ENCODE measurements around the gene OVCH1. TPM values are rescaled to one million over a fixed set of nuclear protein-coding genes. Genes with fewer than 3 reads are reported as not detected.

The OVCH1 gene
- total RNA-seq, 1 donor from 2014 or later, result not detected

GRCh38 chr12:29430716-29431044, 66.8 kb downstream of the OVCH1 start:
- no peak for DNase-seq (ENCODE audit: low read depth)
- Histone ChIP-seq H3K36me3 (ENCODE audit: control insufficient read depth, insufficient read depth, low read length) (no peaks in the 10 kb centered on the region), H3K4me3 (ENCODE audit: low read depth, low read length) (no peak overlapping the region), H3K27me3 (ENCODE audit: control insufficient read depth, insufficient read depth, low read length) (no peaks in the 10 kb centered on the region)
- TF ChIP-seq, protein P1, sequence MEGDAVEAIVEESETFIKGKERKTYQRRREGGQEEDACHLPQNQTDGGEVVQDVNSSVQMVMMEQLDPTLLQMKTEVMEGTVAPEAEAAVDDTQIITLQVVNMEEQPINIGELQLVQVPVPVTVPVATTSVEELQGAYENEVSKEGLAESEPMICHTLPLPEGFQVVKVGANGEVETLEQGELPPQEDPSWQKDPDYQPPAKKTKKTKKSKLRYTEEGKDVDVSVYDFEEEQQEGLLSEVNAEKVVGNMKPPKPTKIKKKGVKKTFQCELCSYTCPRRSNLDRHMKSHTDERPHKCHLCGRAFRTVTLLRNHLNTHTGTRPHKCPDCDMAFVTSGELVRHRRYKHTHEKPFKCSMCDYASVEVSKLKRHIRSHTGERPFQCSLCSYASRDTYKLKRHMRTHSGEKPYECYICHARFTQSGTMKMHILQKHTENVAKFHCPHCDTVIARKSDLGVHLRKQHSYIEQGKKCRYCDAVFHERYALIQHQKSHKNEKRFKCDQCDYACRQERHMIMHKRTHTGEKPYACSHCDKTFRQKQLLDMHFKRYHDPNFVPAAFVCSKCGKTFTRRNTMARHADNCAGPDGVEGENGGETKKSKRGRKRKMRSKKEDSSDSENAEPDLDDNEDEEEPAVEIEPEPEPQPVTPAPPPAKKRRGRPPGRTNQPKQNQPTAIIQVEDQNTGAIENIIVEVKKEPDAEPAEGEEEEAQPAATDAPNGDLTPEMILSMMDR (IDR thresholded peaks at IDR 0.05; ENCODE audit: insufficient read depth, low read length, poor library complexity, severe bottlenecking), result no peak

GRCh38 chr12:29429999-29430715, 67.3 kb downstream of the OVCH1 start:
- Histone ChIP-seq H3K27me3 (ENCODE audit: control insufficient read depth, insufficient read depth, low read length) (no peaks in the 10 kb centered on the region), H3K4me3 (ENCODE audit: low read depth, low read length) (no peak overlapping the region), H3K36me3 (ENCODE audit: control insufficient read depth, insufficient read depth, low read length) (no peaks in the 10 kb centered on the region)
- TF ChIP-seq, protein P1 (IDR thresholded peaks at IDR 0.05; ENCODE audit: insufficient read depth, low read length, poor library complexity, severe bottlenecking), result no peak
- DNase-seq (ENCODE audit: low read depth), result no peak

GRCh38 chr12:29428633-29429032, 68.9 kb downstream of the OVCH1 start:
- Histone ChIP-seq H3K27me3 (ENCODE audit: control insufficient read depth, insufficient read depth, low read length) (no peaks in the 10 kb centered on the region), H3K36me3 (ENCODE audit: control insufficient read depth, insufficient read depth, low read length) (no peaks in the 10 kb centered on the region), H3K4me3 (ENCODE audit: low read depth, low read length) (no peak overlapping the region)
- TF ChIP-seq, protein P1 (IDR thresholded peaks at IDR 0.05; ENCODE audit: insufficient read depth, low read length, poor library complexity, severe bottlenecking), result no peak
- peak; percentile 77 for DNase-seq (ENCODE audit: low read depth)

GRCh38 chr12:29427964-29428363, 69.5 kb downstream of the OVCH1 start:
- H3K4me3 ChIP-seq (ENCODE audit: low read depth, low read length), result no peak overlapping the region
- DNase-seq (ENCODE audit: low read depth), result no peak
- no peaks in the 10 kb centered on the region for H3K36me3 ChIP-seq (ENCODE audit: control insufficient read depth, insufficient read depth, low read length)
- TF ChIP-seq, protein P1 (IDR thresholded peaks at IDR 0.05; ENCODE audit: insufficient read depth, low read length, poor library complexity, severe bottlenecking), result no peak
- H3K27me3 ChIP-seq (ENCODE audit: control insufficient read depth, insufficient read depth, low read length), result no peaks in the 10 kb centered on the region

DNA sequence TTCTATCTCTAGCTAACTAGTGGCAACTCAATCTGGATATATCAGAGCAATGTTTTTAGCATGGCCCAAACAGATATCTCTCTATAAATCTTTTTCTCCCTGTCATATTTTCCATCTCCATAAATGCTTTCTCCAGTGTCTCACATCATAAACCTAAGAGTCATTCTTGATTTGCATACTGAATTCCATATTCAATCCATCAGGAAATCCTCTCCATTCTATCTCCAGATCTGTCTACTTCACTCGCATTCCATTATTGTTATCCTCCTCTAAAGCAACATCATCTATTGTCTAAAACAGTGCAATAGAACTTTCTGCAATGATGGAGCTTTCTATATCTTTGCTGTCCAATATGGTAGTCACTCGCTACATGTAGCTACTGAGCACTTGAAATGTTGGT, 71.0 kb downstream of the OVCH1 start:
- TF ChIP-seq, protein P1 (IDR thresholded peaks at IDR 0.05; ENCODE audit: insufficient read depth, low read length, poor library complexity, severe bottlenecking), result no peak
- DNase-seq (ENCODE audit: low read depth), result no peak
- no peaks in the 10 kb centered on the region for H3K36me3 ChIP-seq (ENCODE audit: control insufficient read depth, insufficient read depth, low read length)
- no peak overlapping the region for H3K4me3 ChIP-seq (ENCODE audit: low read depth, low read length)
- no peaks in the 10 kb centered on the region for H3K27me3 ChIP-seq (ENCODE audit: control insufficient read depth, insufficient read depth, low read length)

GRCh38 chr12:29425722-29426121, 71.8 kb downstream of the OVCH1 start:
- no peak for DNase-seq (ENCODE audit: low read depth)
- TF ChIP-seq, protein P1 (IDR thresholded peaks at IDR 0.05; ENCODE audit: insufficient read depth, low read length, poor library complexity, severe bottlenecking), result no peak
- Histone ChIP-seq H3K4me3 (ENCODE audit: low read depth, low read length) (no peak overlapping the region), H3K36me3 (ENCODE audit: control insufficient read depth, insufficient read depth, low read length) (no peaks in the 10 kb centered on the region), H3K27me3 (ENCODE audit: control insufficient read depth, insufficient read depth, low read length) (peaks cover 2% of the 10 kb centered on the region)

Measured in kidney epithelial cell (primary cell).